Fibroblast of skin of abdomen (primary cell): Measurements from ENCODE around the gene APOB.

Experiments
- DNase-seq: peaks from one replicate; pipeline ENCODE4 v3.0.0-alpha.2; 2013

APOB gene

DNA sequence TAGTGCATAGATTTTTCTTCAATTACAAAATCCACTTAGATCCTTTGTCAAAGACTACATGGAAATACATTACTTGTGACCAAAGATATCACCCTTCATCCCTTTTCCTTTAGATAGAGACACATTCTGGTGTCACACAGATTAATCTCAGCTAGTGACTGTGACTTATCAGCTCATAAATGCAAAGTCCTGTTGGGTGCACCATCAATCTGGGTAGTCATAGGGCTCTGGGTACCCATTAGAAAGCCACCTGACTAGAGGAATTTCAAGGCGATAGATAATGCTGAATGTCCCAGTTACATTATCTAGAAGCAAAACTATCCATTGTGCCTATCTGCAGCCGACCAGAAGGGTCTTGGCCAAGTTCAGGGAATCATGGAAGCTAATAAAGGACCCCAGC is 2.6 kb upstream of the APOB start:
- no peak for DNase-seq

DNA sequence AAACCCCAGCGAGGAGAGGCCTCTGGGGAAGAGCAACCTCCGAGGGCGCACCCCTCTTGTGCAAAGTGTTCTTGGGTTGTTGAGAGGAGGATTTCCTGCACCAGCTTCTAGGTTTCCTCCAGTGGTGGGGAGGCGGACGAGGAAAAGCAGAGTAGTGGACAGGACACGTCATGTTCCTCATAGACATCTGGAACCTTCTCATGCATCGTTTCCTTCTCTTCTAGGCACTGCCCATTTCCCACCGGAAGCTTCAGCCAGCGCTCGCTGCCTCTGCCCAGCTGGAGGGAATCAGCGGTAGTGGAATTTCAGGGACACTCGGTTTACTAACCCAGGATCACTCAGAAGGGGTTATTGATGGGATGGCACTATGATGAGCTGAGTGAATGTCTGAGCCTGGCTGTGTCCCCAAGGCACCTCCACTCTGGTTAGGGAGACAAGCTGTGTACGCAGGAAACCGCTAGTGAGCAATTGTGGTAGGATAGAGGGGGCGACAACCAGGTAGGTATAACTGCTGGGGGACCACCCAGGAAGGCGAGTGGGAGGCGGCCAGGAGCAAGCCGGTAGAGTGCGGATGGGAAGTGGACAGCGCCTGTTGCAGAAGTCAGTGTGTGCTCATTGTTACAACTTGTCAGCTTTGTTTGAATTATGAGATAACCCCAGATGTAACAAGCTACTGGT is 960 bp upstream of the APOB start:
- DNase-seq, result no peak

DNA sequence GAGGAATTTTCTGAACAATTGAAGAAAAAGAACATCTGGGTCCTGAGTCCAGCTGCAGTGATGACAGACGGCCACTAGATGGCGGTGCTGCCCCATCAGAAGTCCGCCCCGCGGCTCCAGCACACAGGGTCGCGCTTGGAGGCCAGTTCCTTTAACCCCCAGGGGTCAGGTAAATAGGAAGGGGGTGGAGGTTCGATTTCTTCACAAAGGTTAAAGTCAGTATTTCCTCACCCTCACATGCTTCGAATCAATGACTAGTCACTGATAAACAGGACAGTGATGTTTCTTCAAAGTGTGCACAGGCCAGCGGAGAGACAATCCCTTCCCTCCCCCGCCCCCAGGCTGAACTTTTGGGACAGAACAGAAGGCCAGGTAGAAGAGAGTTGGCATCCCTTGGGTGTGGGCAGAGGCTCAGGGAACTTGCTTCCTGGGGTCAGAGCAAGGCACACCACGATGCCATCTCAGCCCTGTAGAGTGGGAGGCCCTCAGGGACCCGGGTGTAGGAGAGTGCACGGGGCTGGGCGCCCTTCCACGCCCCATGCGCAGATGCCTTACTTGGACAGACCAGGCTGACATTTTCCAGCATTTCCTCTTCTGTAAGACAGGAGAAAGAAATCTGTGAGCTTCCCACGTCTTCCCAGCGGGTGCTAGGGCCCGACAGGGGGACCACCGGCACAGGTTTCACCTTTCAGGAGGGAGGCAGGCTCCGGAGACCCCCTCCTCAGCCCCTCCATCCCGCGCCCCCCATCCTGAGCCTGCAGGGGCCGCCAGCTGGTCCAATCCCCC is 722 bp downstream of the APOB start:
- DNase-seq, result peak; percentile 33

DNA sequence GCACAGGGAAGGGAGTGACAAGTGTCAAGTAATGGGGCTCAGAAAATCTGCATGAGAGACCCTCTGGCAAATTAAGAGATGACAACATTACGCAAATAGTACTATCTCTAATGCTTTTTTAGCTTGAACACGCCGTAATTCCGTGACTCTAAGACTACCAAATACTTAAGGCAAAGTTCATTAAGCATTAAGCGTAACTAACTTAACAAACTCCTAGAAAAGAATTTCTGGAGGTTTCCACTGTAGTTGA is 1.2 kb downstream of the APOB start:
- DNase-seq, result no peak

DNA sequence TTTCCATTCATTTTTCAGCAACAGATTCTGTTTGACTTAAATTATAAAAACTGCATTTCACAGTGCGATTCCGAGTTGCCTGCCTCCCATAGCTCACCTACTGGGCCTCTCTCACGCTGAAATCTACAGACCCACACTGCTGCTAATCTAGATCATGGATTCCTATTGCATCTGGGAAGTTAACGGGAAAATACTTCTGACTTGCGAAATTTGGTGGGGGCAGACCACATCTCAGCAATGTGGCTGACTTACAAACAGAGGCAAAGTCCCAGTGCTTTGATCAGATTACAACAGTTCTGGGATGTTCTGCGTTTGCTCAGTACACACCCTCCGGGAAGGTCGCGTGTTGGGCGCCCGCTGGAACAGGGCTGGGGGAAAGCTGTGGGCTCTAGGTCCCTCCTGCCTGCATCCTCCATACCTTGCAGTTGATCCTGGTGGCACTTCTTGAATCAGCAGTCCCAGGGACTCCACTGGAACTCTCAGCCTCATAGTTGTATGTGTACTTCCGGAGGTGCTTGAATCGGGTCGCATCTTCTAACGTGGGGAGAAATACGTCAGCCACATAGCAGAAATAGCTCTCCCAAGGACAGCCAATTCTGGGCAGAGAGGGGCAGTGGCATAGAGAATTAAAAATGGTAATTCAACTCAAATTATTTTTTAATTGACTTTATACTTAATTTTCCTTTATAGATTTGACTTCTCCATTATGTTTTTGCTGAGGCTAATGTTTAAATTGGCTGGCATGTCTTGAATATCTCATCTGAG is 1.7 kb downstream of the APOB start:
- DNase-seq, result peak; percentile 4

DNA sequence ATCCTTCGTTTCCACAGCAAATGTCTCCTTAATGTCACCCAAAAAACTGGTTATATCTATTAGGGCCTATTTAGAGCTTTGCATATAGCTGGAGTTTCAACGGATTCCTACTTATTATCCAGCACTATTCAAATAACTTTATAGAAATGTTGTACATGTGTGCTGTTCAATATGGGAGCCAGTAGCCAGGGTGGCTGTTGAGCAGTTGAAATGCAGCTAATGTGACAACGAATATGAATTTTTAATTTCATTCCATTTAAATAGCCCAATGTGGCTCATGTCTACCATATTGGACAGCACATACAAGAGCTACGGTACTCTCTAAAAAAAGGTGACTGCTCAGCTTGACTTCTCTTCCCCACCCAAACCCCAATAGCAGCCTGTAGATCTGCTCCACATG is 2.4 kb downstream of the APOB start:
- no peak for DNase-seq

DNA sequence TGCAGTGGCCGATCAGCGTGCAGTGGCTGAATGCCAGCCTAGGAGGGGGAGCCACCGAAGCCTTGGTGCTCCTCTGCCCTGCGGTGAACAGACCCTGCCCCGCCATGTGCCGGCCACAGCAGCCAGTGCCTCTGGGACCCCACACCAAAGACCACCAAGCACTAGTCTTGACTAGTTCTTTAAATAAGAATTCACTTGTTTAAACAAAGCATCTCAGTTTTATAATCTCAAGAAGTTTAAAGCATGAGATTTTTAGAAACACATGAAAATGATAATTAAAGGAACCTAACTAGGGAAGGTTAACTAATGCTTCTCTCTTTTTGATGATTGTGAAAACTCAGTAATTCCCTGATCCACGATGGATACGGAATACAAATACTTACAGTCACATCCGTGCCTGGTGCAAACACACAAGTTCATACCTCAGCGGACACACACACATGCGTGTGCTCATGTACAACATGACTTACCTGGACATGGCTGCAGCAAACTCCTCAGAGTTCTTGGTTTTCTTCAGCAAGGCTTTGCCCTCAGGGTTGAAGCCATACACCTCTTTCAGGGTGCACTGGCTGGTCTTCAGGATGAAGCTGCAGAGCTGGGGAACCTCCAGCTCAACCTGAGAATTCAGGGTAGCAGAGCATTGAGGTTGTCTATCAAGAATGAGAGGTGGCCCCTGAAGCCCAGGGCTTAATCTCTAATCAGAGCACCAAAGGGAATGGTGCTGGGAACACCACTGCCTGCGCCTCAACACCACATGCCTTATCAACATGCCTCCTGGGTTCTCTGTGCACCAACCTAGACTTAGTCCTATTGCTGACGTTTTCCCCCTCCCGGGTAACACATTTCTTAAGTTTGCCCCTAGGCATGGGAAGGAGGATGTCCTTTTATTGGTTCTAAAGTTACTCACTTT is 3.1 kb downstream of the APOB start:
- DNase-seq, result no peak

DNA sequence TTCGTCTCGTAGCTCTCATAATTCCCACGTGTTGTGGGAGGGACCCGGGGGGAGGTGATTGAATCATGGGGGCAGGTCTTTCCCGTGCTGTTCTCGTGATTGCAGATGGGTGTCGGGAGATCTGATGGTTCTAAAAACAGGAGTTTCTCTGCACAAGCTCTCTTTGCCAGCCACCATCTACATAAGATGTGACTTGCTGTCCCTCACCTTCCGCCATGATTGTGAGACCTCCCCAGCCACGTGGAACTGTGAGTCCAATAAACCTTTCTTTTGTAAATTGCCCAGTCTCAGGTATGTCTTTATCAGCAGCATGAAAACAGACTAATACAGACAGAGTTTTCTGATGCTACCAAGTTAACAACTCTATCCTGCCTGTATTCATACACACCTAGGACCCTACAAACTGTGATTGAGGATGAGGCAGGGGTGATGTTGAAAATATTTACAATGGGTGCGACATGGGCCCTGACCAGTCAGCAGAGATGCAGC is 3.9 kb downstream of the APOB start:
- no peak for DNase-seq

DNA sequence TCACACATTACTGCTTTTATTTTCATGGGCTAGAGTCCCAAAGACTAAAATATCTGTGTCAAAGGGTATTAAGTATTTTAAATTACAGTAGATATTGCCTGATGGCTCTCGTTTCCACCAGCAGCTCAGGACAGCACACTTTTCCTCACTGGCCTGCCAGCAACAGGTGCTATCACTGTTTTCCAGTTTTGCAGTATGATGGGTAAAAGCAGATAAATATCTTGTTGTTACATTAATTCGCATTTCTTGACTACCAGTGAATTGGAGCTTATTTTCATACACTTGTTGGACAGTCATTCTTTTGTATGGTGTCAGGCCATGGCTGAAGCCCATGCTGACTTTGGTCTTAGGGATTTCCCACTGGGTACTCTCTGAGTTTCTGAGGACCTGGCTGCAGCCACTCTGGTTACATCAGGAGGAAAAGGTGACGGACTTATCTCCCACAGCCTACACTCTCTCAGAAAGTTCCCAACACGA is 4.8 kb downstream of the APOB start:
- no peak for DNase-seq

DNA sequence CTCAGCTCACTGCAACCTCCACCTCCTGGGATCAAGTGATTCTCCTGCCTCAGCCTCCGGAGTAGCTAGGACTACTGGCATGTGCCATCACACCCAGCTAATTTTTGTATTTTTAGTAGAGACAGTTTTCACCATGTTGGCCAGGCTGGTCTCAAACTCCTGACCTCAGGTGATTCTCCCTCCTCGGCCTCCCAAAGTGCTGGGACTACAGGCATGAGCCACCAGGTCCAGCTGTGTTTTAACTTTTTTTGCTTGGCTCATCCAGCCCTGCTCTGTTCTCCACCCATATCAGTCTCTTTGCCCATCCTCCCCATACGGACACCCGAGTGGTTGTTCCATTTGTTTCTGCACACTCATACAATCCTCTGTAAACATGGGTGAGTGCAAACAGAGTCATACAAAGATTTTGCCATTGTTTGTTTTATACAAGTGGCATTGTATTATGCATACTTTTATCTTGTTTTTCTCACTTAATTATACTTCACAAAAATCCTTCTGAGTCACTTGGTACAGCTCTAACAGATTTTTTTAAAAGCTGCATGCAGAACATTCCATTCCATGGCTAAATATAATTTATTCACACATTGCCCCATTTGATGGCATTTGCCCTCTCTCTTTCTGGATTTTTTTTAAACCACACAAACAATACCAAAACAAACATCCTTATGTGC is 5.3 kb downstream of the APOB start:
- no peak for DNase-seq

DNA sequence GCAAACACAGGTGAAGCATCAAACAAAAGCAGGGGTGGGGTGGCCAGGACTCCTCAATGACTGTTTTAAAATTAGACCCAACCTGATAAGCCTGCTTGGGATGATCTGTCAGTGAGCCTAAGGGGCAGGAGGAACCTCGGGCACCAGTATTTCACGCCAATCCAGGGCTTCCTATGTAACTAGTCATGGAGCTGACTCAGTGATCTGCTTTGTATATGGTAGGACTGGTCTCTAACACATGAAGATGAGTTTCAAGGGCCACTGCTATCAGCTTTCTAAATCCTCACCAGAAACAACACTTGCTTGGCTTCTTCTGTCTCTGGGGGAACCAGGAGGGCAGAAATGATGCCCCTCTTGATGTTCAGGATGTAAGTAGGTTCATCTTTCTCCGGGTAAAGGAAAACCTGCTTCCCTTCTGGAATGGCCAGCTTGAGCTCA is 6.2 kb downstream of the APOB start:
- DNase-seq, result no peak

DNA sequence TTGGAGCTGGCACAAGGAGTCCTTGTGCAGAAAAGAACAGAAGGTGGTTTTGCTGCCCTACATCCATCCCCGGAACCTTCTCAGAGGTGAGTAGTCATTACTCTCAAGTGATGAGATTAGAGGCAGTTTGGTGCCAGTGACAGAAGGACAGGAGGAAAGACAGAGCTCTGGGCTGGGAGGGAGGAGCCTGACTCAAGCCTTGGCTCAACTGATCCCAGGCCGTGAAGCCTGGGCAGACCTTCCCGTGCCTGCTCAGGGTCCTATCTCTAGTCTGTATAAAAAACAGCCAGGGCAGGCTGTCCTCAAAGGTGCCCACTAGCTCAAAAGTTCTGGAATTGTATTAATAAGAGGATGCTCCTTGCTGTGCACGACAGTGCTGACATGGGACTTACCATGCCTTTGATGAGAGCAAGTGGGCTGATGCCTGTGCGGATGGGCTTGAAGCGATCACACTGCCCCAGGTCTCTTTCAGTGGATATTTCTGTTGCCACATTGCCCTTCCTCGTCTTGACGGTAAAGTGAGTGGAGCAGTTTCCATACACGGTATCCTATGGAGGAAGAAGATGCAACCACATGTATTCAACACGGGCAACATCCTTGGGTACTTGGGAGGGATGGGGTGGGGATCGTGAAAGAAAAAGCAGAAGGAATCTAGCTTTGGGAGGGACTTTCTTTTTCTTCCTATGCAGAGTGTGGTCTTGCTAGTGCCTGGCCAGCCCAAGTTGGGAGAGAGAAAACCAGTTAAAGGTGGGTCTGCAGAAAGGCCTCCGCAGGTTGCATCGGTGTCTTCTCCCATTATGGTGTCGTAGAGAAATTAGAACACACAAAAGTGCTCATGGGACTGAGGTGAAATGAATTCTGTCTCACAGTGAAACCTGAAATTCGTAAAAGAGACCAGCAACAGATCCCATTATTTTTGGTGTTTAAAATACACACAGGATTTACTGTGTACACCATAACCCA is 6.9 kb downstream of the APOB start:
- DNase-seq, result no peak

DNA sequence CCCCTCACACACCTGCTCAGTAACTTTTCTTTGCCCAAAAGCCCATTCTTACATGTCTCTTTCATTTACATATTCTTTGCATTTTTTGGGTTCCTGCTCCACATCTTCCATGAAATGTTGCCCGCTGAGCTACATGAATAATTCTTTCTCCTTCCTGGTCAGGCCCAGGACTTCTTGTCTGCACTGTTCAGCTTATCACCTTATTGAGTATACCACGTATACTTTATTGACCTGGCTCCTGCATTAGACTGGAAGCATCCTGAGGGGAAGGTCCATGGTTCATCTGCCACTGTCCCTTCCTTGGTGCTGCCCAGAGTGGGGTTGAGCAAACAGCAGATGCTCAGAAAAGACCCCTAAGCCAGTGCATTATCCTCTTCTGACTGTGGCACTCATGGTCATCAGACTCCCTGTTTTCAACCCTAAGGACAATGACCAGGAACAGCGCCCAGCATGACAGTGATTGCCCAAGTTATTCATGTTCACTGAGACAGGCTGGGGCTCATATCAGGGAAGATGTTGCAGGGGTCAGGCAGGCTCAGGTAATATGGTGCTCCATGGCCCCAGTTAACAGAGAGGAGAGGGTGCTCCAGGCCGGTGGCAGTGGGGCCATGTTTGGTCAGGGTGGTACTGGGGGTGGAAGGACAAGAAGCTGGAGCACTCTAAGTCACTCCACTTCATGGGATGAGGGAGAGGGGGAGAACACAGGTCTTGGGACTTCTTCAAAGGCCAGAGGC is 7.7 kb downstream of the APOB start:
- DNase-seq, result no peak

DNA sequence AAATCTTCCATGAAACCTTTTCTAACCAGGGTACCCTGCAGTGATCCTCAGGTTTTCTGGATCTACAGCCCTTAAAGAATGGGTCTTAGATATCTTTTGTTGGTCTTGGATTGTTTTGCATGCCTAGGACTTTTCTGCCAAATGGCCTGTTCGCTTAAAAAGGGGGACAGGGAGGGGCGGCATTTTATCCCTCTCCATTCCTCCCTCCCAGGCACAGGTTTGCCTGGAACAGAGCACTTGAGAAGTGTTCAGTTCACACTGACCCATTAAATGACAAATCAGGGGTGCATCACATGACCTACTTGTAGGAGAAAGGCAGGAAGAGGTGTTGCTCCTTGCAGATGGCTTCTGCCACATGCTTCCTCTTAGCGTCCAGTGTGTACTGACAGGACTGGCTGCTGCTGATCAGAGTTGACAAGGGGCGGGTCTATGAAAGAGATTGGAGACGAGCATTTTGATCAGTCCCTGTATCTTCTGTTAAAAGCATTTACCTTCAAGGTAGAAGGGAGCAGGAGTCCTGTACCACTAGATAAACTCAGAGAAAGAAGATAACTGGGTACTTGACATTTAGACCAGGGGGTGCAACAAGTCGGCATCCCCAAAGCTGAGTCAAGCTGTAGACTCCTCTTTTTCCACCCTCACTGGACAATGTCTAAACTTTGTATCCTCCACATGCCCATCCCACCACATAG is 8.4 kb downstream of the APOB start:
- no peak for DNase-seq

DNA sequence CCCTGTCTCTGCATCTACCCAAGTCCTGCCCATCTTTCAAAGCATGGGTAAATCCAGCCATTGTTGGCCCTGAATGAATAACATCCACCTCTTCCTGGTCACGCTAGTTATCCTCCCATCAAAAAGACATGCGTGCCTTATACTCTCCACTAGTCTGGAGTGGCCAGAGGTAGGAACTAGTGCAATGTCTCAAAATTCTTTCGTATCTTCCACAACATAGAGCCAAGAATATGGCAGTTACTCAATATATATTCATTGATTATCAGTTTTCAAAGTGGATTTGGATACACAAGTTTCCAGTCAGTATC is 8.9 kb downstream of the APOB start:
- DNase-seq, result no peak

DNA sequence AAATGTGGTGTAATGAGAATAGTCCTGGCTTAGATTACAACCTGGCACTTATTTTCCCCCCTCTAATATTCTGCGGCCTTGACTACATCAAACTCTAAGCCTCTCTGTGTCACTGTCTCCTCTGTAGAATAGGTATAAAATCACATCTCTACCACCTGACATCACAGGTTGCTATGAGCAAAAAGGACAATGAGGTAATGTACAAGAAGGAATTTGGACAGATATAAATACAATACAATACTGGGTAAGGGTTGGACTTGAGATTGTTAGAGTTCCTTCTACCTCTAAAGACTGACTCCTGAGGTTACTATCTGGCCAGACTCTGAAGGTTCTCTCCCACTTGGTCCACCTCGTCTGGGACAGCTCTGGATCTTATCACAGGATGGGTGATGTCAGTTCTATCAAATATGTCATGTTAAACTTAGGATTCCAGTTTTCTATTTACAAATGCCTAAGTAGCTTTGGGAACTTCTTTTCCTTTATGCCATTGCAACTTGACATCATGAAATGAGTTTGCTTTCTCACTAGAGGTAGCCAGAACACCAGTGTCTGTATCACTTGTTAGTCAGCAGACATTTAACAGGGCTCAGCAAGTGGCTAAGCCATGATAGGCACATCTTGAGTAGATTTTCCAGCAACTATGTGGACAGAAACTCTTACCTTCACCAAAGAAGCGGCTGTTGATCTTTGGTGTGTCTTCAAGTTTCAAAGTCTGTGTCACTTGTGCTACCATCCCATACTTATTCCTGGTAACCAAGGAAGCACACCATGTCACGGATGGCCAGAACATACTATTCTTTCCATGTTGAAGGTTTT is 9.5 kb downstream of the APOB start:
- DNase-seq, result no peak

DNA sequence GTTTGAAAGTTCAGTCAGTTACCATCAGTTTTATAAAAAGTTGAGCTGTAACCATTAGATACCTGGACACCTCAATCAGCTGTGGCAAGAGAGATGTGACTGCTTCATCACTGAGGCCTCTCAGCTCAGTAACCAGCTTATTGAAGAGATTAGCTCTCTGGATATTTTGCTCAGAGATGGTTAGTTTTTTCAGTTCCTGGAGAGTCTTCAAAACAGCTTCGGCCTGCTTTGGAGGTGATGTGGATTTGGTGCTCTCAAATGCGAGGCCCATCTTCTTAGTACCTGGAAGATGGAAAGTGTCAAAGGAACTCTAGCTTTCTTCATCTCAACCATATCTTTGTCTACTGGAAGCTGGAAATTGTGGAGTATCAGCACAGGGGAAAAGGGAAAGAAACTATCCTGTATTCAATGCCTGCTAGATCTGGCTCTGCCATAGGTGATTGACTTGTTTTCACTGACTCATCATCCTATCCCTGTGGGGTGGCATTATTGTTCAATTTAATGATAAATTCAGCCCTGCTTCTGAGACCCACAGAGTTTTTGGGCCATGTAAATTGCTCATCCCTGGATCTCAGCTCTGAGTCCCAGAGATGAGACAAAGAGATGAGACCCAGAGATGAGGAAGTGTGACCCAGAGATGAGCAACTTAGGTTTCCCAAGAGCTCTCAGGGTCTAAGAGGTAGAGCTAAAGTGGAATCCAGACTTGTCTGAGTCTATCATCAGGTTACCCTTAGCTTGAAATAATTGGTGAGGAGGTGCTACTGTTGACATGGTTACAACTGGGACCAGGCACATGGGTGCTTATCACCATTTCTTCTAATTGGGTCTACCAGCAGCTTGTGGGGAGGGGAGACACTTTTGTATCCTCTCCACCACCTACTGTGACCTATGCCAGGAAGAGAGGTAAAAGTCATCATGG is 10.4 kb downstream of the APOB start:
- no peak for DNase-seq
